CD4-positive, alpha-beta T cell treated with Interleukin-21 for 1 hour (primary cell): Measurements from ENCODE around the gene MND1.

Experiments
- DNase-seq: peaks from one replicate; pipeline ENCODE4 v3.0.0-alpha.2; 2020

The MND1 gene

GRCh38 chr4:153346563-153346962, 2.1 kb downstream of the MND1 start:
- no peak for DNase-seq

- no peak for DNase-seq
Measured at GRCh38 chr4:153347117-153347516, 2.6 kb downstream of the MND1 start.

GRCh38 chr4:153348006-153348405, 3.5 kb downstream of the MND1 start:
- no peak for DNase-seq

- DNase-seq = no peak
Measured at GRCh38 chr4:153349206-153349805, 4.8 kb downstream of the MND1 start.

GRCh38 chr4:153362184-153362583, 17.7 kb downstream of the MND1 start:
- no peak for DNase-seq

- no peak for DNase-seq
Measured at GRCh38 chr4:153364061-153364460, 19.6 kb downstream of the MND1 start.

GRCh38 chr4:153365003-153365402, 20.5 kb downstream of the MND1 start:
- DNase-seq = no peak

- no peak for DNase-seq
Measured at GRCh38 chr4:153366486-153366885, 22.0 kb downstream of the MND1 start.

- DNase-seq = no peak
Measured at GRCh38 chr4:153367092-153367491, 22.6 kb downstream of the MND1 start.

GRCh38 chr4:153369021-153369420, 24.5 kb downstream of the MND1 start:
- no peak for DNase-seq

GRCh38 chr4:153371701-153372234, 27.3 kb downstream of the MND1 start:
- no peak for DNase-seq

GRCh38 chr4:153372967-153373562, 28.6 kb downstream of the MND1 start:
- DNase-seq = no peak

- no peak for DNase-seq
Measured at GRCh38 chr4:153374442-153374841, 30.0 kb downstream of the MND1 start.

GRCh38 chr4:153375303-153375702, 30.8 kb downstream of the MND1 start:
- no peak for DNase-seq

GRCh38 chr4:153383131-153383530, 38.6 kb downstream of the MND1 start:
- no peak for DNase-seq

- DNase-seq = no peak
Measured at GRCh38 chr4:153384160-153384559, 39.7 kb downstream of the MND1 start.

- no peak for DNase-seq
Measured at GRCh38 chr4:153385784-153386183, 41.3 kb downstream of the MND1 start.

- no peak for DNase-seq
Measured at GRCh38 chr4:153387981-153388380, 43.5 kb downstream of the MND1 start.

GRCh38 chr4:153393397-153393796, 48.9 kb downstream of the MND1 start:
- no peak for DNase-seq

GRCh38 chr4:153394945-153395344, 50.5 kb downstream of the MND1 start:
- no peak for DNase-seq

GRCh38 chr4:153398713-153399112, 54.2 kb downstream of the MND1 start:
- no peak for DNase-seq

GRCh38 chr4:153399358-153399757, 54.9 kb downstream of the MND1 start:
- DNase-seq = no peak

GRCh38 chr4:153401501-153401900, 57.0 kb downstream of the MND1 start:
- no peak for DNase-seq

- DNase-seq = no peak
Measured at GRCh38 chr4:153402366-153402765, 57.9 kb downstream of the MND1 start.

GRCh38 chr4:153403726-153404125, 59.2 kb downstream of the MND1 start:
- no peak for DNase-seq
